HUDEP-2 (cell line): ENCODE results near the gene STPG4.
"Not testable (repeated sequence)": the region's sequence is repeated elsewhere in the genome, so short reads cannot be mapped to it uniquely, and the experiment has no call there.

ENCODE experiments used
- DNase-seq, 76 experiments: peaks; one replicate each; lab custom pipeline; 2025; ENCODE audit not compliant: unreplicated experiment in 76 of 76; lab: John Stamatoyannopoulos, UW

Gene STPG4

DNA sequence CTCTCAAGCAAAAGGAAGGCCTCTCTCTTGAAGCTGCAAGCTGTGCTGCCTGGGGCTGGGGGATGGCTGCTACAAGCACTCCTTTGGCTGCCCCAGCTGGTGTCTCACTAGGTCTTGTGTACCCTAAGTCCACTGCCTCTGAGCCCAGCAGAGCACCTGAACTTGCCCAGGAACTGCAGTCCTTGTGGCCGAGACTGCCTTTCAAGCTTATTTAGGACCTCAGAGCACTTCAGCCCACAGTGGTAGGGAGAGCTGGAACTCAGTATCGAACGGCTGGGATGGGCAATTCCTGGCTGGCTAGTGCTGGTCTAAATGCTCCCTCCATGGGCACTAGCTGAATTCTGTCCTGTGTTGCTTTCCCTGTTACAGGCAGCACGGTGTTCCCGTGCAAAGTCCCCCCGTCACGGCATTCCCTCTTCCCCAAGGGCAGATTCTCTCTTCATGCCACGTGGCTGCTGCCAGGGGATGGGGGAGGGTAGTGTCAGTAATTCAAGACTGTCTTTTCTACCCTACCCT, 25.9 kb downstream of the STPG4 start:
- DNase-seq = no peak

DNA sequence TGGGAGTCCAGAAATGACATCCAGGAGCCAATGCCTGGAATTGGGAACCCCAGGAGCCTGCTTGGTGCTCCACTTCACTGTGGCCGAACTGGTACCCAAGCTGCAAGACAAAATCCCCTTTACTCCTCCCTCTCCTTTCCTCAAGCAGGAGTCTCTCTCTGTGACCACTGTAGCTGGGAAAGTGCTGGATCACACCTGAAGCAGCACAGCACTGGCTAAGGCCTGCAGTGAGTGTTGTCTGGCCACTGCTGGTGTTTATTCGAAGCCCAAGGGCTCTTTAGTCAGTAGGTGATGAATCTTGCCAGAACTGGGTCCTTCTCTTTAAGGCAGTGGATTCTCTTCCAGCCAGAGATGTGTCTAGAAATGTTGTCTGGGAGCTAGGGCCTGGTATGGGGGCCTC, 26.4 kb downstream of the STPG4 start:
- DNase-seq = no peak

DNA sequence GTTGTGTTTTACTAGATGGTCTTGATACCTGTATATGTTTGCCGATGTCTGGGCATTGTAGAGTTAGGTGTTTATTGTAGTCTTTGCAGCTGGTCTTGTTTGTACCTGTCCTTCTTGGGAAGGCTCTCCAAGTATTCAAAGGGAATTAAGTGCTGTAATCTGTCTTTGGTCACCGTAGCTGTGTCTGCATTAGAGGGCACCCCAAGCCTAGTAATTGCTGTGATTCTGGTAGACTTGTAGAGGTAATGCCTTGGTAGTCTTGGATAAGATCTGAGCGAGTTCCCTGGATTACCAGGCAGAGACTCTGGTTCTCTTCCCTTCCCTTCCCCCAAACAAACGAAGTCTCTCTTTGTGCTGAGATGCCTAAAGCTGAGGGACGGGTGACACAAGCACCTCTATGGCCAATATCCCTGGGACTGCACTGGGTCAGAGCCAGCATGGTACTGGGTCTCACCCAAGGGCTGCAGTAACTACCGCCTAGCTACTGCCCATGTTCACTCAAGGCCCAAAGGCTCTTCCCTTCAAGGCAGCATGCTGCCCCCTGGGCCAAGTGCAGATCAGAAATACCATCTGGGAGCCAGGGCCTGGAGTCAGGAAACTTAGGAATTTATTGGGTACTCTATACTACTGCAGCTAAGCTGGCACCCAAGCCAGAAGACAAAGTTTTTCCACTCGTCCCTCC, 27.1 kb downstream of the STPG4 start:
- DNase-seq = no peak

DNA sequence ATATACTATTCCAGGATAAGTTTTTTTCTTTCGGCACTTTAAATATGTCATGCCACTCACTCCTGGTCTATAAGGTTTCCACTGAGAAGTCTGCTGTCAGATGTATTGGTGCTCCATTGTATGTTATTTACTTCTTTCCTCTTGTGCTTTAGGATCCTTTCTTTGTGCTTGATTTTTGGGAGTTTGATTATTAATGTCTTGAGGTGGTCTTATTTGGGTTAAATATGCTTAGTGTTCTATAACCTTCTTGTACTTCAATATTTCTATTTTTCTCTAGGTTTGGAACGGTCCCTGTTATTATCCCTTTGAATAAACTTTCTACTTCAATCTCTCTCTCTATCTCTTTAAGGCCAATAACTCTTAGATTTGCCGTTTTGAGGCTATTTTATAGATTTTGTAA, 28.3 kb downstream of the STPG4 start:
- DNase-seq = no peak

DNA sequence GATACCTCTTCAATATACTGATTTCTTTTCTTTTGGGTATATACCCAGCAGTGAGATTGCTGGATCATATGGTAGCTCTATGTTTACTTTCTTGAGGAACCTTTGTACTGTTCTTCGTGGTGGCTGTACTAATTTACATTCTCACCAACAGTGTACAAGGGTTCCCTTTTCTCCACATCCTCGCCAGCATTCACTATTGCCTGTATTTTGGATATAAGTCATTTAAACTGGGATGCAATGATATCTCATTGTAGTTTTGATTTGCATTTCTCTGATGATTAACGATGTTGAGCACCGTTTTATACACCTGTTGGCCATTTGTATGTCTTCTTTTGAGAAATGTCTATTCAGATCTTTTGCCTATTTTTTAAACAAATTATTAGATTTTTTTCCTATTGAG, 30.4 kb downstream of the STPG4 start:
- DNase-seq = not testable (repeated sequence)

DNA sequence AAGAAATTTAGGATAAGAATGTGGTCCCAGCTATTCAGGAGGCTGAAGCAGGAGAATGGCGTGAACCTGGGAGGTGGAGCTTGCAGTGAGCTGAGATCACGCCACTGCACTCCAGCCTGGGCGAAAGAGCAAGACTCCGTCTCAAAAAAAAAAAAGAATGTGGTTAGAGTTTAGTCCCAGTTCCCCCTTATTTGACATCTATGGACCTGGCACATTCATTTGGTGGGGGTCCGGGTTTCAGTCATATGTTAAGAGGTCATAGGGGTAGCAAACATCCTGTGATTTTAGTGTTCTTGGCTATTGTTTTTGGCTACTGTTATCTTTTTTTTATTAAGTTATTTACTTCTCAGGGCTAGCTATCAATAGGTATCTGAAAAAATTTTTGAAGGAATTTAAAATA, 34.7 kb downstream of the STPG4 start:
- not testable (repeated sequence) for DNase-seq

DNA sequence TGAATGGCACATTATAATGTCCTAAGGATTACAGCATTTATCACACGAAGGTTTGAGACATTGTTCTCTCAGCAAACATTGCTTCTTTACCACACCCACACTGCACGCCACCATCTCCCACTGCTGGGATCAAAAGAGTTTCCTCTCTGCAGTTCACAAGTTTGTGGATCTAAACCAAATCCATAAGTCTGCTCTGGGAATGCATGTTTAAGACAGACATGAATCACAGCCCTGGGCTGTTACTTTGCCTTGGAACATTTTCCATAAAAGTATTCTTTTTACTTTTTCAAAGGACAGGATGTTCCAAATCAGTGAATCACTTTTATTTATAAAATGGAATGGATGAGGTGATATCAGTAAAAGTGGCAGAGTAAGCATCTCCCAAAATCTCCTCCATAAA, 36.1 kb downstream of the STPG4 start:
- DNase-seq = no peak

DNA sequence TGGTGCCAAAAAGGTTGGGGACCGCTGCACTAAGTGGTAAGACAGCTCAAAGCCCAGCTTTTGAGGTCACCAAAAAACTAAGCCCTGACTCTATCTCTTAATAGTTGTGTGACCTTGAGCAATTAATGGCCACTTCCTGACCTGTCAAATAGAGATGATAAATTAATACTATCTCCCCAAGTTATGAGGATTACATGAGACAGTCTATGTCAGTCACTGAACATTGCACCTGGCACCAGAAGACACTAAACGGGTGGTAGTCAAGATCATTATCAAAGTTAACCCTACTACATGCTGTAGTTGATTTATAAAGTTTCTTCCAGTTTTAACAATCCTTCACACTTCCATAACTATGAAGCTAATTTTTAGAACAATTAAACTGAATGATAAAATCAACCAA, 36.5 kb downstream of the STPG4 start:
- DNase-seq = no peak

DNA sequence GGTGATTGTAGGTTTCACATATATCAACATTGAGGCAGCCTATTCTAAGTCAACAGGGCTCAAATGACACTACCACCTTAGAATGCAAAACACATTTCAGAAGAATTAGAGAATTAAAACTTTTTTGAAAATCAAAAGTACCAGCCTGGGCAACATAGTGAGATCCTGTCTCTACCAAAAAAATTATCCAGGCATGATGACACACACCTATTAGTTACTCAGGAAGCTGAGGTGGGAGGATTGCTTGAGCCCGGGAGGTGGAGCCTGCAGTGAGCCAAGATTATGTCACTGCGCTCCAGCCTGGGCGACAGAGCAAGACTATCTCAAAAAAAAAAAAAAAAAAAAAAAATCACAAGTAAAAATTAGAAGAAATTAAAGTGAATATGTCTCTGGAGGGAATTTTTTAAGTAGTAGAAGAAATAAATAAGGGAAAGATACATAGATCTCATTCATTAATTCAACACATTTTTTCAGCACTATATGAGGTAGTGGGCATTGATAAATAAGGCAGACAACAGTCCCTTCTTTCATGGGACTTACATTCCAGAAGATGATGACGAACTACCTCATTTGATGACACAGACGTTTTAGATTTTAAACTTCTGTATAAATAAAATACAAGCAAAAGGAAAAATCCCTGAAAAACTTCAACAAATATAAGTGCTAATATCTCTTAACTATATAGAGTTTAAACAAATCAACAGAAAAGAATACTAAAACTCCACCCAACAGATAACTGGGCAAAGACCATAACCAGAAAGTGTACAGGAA, 42.3 kb downstream of the STPG4 start:
- DNase-seq = no peak

DNA sequence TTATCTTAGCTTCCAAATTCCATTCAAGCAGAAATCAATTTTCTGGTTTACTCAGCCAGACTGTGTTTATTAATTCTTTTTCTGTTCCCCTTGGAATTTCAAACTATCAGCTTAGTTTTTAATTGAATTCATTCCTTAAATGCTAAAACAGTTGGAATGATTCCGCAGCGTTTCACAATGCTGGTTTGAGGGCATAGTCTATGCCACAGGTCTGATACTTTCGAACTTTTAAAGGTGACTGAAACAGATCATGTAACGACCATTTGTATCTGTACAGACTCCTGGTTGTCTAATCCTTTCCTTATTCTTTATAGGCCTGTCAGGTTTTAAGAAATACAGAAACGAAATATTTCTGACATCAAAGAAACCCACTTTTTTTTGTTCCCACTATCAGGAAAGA, 45.4 kb downstream of the STPG4 start:
- DNase-seq = no peak

DNA sequence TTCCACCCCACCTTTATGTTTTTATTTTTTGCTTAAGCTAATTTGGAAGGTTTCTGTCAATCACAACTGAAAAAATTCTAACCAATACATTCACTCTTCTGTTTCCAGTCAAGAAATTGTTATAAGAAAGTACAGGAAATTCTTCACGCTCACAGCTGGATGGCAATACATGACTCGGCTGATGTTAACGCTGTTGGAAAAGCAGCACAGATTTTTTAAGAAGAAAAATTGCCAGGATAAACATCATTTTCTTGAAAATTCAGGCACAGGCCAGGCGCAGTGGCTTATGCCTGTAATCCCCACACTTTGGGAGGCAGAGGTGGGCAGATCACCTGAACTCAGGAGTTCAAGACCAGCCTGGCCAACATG, 46.1 kb downstream of the STPG4 start:
- no peak for DNase-seq

DNA sequence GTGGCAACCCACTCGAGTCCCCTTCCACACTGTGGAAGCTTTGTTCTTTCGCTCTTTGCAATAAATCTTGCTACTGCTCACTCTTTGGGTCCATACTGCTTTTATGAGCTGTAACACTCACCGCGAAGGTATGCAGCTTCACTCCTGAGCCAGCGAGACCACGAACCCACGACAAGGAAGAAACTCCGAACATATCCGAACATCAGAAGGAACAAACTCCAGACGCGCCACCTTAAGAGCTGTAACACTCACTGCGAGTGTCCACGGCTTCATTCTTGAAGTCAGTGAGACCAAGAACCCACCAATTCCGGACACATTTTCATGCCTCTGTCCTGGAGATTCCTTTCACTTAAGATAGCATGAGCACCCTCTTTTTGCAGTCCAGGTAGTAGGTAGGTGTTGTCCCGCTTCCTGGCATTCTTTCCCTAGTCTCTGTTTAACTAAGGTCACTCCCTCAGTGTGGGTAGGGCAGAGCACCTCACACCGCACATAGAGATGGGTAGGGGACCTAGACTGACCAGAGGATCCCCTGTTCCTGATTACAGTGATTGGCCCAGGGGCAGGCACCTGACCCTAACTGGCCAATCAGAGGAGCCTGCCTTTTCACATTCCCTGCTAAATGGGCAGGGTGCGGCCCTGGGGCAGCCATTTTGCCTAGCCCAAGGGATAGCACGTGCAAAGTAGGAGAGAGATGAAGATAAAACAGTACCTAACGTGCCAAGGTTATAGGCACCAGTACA, 46.7 kb downstream of the STPG4 start:
- not testable (repeated sequence) for DNase-seq

DNA sequence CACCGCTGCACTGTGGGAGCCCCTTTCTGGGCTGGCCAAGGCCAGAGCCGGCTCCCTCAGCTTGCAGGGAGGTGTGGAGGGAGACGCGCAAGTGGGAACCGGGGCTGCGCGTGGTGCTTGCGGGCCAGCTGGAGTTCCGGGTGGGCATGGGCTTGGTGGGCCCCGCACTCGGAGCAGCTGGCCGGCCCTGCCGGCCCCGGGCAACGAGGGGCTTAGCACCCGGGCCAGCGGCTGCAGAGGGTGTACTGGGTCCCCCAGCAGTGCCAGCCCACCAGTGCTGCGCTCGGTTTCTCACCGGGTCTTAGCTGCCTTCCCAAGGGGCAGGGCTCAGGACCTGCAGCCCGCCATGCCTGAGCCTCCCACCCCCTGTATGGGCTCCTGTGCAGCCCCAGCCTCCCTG, 47.9 kb downstream of the STPG4 start:
- not testable (repeated sequence) for DNase-seq

DNA sequence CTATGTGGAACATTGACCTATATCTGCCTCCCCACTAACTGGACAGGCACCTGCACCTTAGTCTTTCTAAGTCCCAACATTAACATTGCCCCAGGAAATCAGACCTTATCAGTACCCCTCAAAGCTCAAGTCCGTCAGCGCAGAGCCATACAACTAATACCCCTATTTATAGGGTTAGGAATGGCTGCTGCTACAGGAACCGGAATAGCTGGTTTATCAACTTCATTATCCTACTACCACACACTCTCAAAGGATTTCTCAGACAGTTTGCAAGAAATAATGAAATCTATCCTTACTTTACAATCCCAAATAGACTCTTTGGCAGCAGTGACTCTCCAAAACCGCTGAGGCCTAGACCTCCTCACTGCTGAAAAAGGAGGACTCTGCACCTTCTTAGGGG, 48.9 kb downstream of the STPG4 start:
- not testable (repeated sequence) for DNase-seq

DNA sequence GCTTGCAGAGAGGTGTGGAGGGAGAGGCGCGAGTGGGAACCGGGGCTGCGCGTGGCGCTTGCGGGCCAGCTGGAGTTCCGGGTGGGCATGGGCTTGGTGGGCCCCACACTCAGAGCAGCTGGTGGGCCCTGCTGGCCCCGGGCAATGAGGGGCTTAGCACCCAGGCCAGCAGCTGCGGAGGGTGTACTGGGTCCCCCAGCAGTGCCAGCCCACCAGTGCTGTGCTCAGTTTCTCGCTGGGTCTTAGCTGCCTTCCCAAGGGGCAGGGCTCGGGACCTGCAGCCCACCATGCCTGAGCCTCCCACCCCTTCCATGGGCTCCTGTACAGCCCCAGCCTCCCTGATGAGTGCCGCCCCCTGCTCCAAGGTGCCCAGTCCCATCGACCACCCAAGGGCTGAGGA, 55.4 kb downstream of the STPG4 start:
- DNase-seq = not testable (repeated sequence)

DNA sequence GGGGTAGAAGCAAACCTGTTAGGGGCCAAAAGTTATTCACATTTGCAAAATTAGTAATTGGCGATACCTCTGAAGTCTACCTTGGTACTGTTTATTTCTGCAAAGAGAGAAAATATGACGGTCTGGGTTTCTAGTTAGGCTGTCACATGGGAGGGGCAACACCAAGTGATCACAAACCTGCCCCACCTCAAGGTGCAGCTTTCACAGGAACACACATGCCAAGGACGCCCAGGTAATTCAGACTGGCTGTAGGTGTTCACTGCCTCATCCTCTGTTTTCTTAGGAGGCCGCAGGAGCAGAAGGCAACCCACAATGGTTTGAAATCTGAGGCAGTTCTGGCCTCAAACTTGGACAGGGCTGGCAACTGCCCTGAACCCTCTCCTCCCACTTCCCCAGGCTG, 56.2 kb downstream of the STPG4 start:
- DNase-seq = no peak

DNA sequence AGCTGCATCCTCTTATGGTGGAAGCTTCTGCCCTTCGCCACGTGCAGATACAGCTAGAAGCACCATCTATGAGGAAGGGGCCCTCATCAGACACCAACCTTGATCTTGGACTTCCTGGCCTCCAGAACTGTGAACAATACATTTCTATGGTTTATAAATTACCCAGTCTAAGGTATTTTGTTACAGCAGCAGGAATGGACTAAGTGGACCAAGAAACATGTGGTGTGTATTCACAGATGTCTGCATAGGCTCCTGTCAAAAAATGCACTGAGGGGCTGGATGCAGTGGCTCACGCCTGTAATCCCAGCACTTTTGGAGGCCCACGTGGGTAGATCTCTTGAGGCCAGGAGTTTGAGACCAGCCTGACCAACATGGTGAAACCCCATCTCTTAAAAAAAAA, 57.5 kb downstream of the STPG4 start:
- DNase-seq = no peak

DNA sequence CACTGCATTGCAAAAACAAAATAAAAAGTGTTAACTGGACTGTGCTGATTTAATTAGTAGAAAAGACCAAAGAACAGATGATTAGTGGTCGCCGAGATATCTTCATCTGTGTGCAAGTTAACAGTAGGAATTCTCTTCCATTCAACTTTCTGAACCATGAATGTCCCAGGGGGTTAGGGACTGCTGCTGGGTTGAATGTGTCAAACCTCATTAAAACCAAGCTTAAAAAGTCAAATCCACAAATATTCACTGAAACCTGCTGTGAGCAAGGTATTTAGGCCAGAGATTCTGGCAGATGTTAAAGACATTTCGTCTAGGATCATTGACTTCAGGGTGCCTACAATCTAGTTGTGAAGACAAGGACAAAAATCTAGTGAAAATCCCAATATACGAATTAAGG, 58.7 kb downstream of the STPG4 start:
- no peak for DNase-seq

DNA sequence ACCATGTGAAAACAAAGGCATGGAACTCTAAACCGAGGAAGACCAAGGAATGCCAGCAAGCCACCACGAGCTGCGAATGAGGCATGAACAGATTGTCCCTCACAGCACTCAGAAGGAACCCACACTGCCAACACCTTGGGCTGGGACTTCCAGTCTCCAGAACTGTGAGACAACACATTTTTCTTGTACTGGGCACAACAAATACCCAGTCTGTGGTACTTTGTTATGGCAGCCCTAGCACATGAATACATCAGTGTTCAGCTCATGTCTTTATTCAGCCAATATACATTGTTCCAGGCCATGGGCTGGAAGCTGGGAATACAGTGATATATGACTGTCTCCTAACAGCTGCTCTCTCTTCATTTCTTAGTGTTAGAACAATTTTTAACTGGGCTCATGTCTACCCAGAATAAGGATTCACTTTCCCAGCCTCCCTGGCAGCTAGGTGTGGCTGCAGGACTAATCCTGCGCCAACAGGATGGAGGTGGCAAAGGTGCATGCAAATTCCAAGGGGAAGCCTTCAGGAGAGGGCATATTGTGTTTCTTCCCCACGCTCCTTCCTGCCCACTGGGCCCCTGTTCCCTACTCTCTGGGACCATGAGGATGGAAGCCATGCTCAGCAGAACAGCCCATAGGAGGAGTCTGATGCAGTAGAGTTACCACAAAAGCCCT, 59.6 kb downstream of the STPG4 start:
- no peak for DNase-seq

DNA sequence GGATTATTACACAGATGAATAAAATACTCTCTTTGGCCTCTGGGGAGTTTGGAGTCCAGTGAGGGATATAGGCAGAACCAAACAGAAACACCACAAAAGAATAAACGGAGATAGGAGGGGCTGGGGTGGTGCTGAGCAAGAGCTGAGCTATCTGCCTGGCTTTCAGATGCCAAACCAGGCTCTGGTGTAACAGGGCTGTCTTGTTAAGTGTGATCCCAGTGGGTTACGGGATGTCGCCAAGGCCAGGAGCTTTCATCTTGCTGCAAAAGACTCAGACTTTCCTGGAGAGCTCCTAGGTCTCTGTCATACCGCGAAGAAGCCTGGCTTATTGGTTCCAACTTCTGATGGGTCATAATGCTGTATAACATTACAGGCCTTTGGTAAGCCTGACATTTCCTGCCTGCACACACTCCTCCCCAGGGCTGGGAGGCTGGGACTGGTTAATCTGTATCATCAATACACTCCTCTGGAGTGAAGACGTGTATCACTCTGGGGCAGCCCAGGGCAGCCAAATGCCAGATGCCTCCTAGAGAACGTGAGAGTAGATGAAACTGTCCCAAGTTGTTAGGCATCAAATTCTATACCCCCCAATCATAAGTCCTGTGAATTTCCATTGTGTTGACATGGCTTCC, 60.5 kb downstream of the STPG4 start:
- peak in 1 of 76 experiments; percentile 1 for DNase-seq

DNA sequence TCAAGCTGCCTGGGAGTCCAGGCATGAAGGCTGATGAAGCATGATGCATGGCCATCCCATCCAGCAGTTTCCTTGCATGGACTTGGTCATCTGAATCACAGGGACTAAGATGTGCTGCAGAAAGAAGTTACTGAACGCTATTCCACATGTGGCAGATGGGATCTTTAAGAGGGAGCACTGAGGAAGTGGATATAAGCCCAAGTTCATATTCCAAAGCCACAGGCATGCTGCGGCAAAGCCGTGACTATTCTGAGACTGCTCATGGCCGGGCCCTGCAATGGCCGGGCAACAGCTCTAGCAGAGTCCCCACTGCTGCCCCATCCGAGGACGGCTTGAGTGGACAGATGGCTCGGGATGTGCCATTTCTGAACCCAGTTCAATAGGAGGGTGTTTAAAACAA, 61.5 kb downstream of the STPG4 start:
- DNase-seq = no peak
